Ishikawa (cell line): Measurements from ENCODE around the gene CEP128.

Experiments used
- CREB1 ChIP-seq: IDR thresholded peaks from 2 replicates; pipeline ENCODE4 v1.6.1; 2012; ENCODE audit warnings: low read depth
- EP300 ChIP-seq: IDR thresholded peaks from 2 replicates; pipeline ENCODE4 v1.6.1; 2012; ENCODE audit warnings: borderline replicate concordance
- MAX ChIP-seq: IDR thresholded peaks from 2 replicates; pipeline ENCODE4 v1.6.1; 2012
- REST ChIP-seq: IDR thresholded peaks from 2 replicates; pipeline ENCODE4 v1.6.1; 2012; ENCODE audit warnings: low read depth, mild to moderate bottlenecking
- TAF1 ChIP-seq: IDR thresholded peaks from 2 replicates; pipeline ENCODE4 v1.6.1; 2012; ENCODE audit warnings: low read depth, mild to moderate bottlenecking

DNA sequence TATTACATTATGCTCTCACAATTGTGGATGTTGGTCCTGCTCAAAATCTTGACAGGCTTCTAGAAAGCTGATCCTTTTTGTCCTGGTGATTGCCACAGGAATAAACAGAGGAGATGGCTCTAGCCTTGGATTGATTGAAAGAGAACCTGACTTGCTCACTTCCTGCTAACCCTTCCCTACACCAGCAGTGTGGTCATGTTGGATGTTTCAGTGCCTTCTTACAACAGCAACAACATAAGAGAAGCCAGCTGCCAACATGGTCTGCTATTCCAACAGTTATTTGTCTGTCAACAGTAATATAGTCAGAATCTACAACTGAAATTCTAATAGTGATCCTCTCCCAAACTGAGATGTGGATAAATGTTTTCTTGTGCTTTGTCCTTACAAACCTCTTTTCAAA is 418.6 kb downstream of the CEP128 start:
- TF ChIP-seq MAX (no peak), EP300 (no peak), REST (no peak), TAF1 (no peak), CREB1 (no peak)
